Endothelial cell of umbilical vein (primary cell): Measurements from ENCODE around the gene CCDC186. TPM values are rescaled to one million over a fixed set of nuclear protein-coding genes. Genes with fewer than 3 reads are reported as not detected.

Experiments used
- BruUV-seq: library from RNA; stranded (reverse); fragments of 400-500 nt; replicated peaks from 2 replicates; lab custom pipeline; 2021; lab: Mats Ljungman, UMichigan
- CTCF ChIA-PET: fragments of 300-600, 350-600 bp; sonication (Branson Sonifier 250); formaldehyde crosslinking; loops from one replicate; lab custom pipeline; 2021; ENCODE audit warnings: antibody characterized with exemption, inconsistent platforms; lab: Charles Lee
- POLR2A ChIA-PET: fragments of 300-600, 350-600 bp; sonication (Branson Sonifier 250); formaldehyde crosslinking; loops from one replicate; lab custom pipeline; 2021; ENCODE audit warnings: antibody characterized with exemption, inconsistent platforms; lab: Charles Lee
- DNase-seq: peaks from one replicate; pipeline ENCODE4 v3.0.0-alpha.2; 2011; ENCODE audit warnings: low read depth, low spot score
- FAIRE-seq: peaks from 2 replicates; lab custom pipeline; 2011; peaks lifted over from hg19 to GRCh38; lab: Jason Lieb, UNC
- H2AFZ ChIP-seq: 2 replicates; pipeline ENCODE4 v1.6.0; 2012; ENCODE audit warnings: low read depth, low read length, control low read depth, inconsistent platforms
- H3K27ac ChIP-seq: 2 replicates; pipeline ENCODE4 v1.5.1; 2011; ENCODE audit warnings: low read depth, mild to moderate bottlenecking, control low read depth, low read length, moderate library complexity; ENCODE audit not compliant: insufficient read depth
- H3K27me3 ChIP-seq, 2 experiments: 2 replicates each; pipeline versions ENCODE4 v1.6.0 to v1.6.1; 2011; ENCODE audit warnings: low read length in 2 of 2, mixed read lengths in 1 of 2; ENCODE audit not compliant: control insufficient read depth in 2 of 2, insufficient read depth in 2 of 2
- H3K36me3 ChIP-seq, 2 experiments: 2 replicates in 1 of 2; 3 replicates in 1 of 2; pipeline ENCODE4 v1.5.1; 2011; ENCODE audit warnings: low read length in 2 of 2, mild to moderate bottlenecking in 1 of 2, moderate library complexity in 1 of 2; ENCODE audit not compliant: control insufficient read depth in 2 of 2, insufficient read depth in 2 of 2; ENCODE audit errors: extremely low read depth in 1 of 2
- H3K4me1 ChIP-seq: 3 replicates; pipeline ENCODE4 v1.5.1; 2011; ENCODE audit warnings: mild to moderate bottlenecking, low read length; ENCODE audit not compliant: control insufficient read depth, insufficient read depth; ENCODE audit errors: extremely low read depth
- H3K4me2 ChIP-seq: 2 replicates; pipeline ENCODE4 v1.6.1; 2011; ENCODE audit warnings: low read length, control low read depth, mixed read lengths; ENCODE audit not compliant: insufficient read depth
- H3K4me3 ChIP-seq, 3 experiments: fragments of 200-600 bp in 1 of 3; sonication (generic), shearing (Covaris generic) in 1 of 3; replicated peaks in 1 of 3; 2 replicates each; pipeline ENCODE4 v1.5.1; 2011 to 2016; ENCODE audit warnings: control low read depth in 3 of 3, low read length in 3 of 3, mild to moderate bottlenecking in 2 of 3, inconsistent platforms in 1 of 3, low read depth in 1 of 3, moderate library complexity in 1 of 3; ENCODE audit not compliant: insufficient read depth in 1 of 3
- H3K79me2 ChIP-seq: 2 replicates; pipeline ENCODE4 v1.6.0; 2012; ENCODE audit warnings: low read length, inconsistent platforms; ENCODE audit not compliant: control insufficient read depth, insufficient read depth
- H3K9ac ChIP-seq: replicated peaks from 2 replicates; pipeline ENCODE3; 2011; ENCODE audit warnings: low read length, control low read depth; ENCODE audit not compliant: insufficient read depth; ENCODE audit errors: extremely low read depth
- H3K9me1 ChIP-seq: replicated peaks from 3 replicates; pipeline ENCODE4 v1.6.0; 2011; ENCODE audit warnings: mild to moderate bottlenecking, low read length; ENCODE audit not compliant: control insufficient read depth, insufficient read depth; ENCODE audit errors: extremely low read depth
- H3K9me3 ChIP-seq: replicated peaks from 2 replicates; pipeline ENCODE4 v1.5.1; 2012; ENCODE audit warnings: low read length, inconsistent platforms; ENCODE audit not compliant: control insufficient read depth, insufficient read depth
- H4K20me1 ChIP-seq: replicated peaks from 2 replicates; pipeline ENCODE3; 2011; ENCODE audit warnings: mild to moderate bottlenecking, low read length; ENCODE audit not compliant: control insufficient read depth, insufficient read depth; ENCODE audit errors: extremely low read depth
- EZH2 ChIP-seq: IDR thresholded peaks from 2 replicates; pipeline ENCODE4 v1.6.1; 2012; ENCODE audit warnings: borderline replicate concordance, low read depth, mild to moderate bottlenecking, moderate library complexity, low read length, inconsistent platforms; ENCODE audit not compliant: severe bottlenecking
- FOS ChIP-seq: IDR thresholded peaks from 2 replicates; pipeline ENCODE4 v1.6.1; 2011; ENCODE audit warnings: mild to moderate bottlenecking, low read length, moderate library complexity, borderline replicate concordance; ENCODE audit not compliant: insufficient read depth
- GATA2 ChIP-seq: IDR thresholded peaks from 2 replicates; pipeline ENCODE4 v1.7.0; 2011; ENCODE audit warnings: low read depth, mild to moderate bottlenecking, moderate library complexity, mixed read lengths, low read length; ENCODE audit not compliant: insufficient read length, insufficient read depth
- JUN ChIP-seq: IDR thresholded peaks from 2 replicates; pipeline ENCODE4 v1.6.1; 2011; ENCODE audit warnings: borderline replicate concordance, low read depth; ENCODE audit not compliant: insufficient read length, insufficient read depth
- MYC ChIP-seq: IDR thresholded peaks from one replicate; pipeline ENCODE4 v1.6.1; 2011; ENCODE audit warnings: mild to moderate bottlenecking, low read depth, low read length
- POLR2A ChIP-seq: IDR thresholded peaks from 2 replicates; pipeline ENCODE4 v1.6.1; 2012; ENCODE audit warnings: low read depth, mild to moderate bottlenecking, control low read depth, low read length
- POLR2AphosphoS5 ChIP-seq: IDR thresholded peaks from 2 replicates; pipeline ENCODE4 v1.6.1; 2012; ENCODE audit warnings: low read depth, mild to moderate bottlenecking, control low read depth, low read length, moderate library complexity; ENCODE audit not compliant: insufficient read depth
- dilution Hi-C: fragments of 300-500 bp; cut with MboI; formaldehyde crosslinking; loops from one replicate; pipeline ENCODE4 v1.15.0; 2019; ENCODE audit warnings: low sequenced_read_pairs; ENCODE audit not compliant: extremely low pct_ligation_motif_present
- intact Hi-C: fragments of 100-400 bp; cut with micrococcal nuclease; formaldehyde crosslinking; loops from one replicate; pipeline ENCODE4 v1.10.0; 2022
- polyA plus RNA-seq, 4 experiments: library from polyadenylated mRNA; depleted of rRNA in 3 of 4; stranded (reverse) in 3 of 4; unstranded in 1 of 4; fragments of >200 nt; gene quantifications; 2 replicates each; pipeline versions ENCODE4 v1.2.1 to v1.2.3, GENCODE V29; 2011 to 2012; ENCODE audit warnings: missing spikeins in 1 of 4
- total RNA-seq: library from RNA; stranded (reverse); gene quantifications from 2 replicates; pipeline ENCODE4 v1.2.3, GENCODE V29; 2021
- TF ChIP-seq, protein P1 (sequence below): IDR thresholded peaks from 2 replicates; pipeline ENCODE4 v1.6.1; 2011; ENCODE audit not compliant: insufficient read depth, insufficient read length
- TF ChIP-seq, protein P2 (sequence below), 2 donors: IDR thresholded peaks; 1 replicate in 1 of 2; 2 replicates in 1 of 2; pipeline ENCODE4 v1.5.1; 2011; ENCODE audit warnings: low read length in 2 of 2, mild to moderate bottlenecking in 2 of 2, moderate library complexity in 2 of 2, control low read depth in 1 of 2, inconsistent platforms in 1 of 2, low read depth in 1 of 2; ENCODE audit not compliant: insufficient read depth in 1 of 2; ENCODE audit errors: extremely low read depth in 1 of 2

CCDC186 gene
- total and polyA plus RNA-seq, 2 donors (not counting 3 experiments of a cell fraction or from before 2014, with no cell fraction given) = 1.8 to 13.4 TPM

DNA sequence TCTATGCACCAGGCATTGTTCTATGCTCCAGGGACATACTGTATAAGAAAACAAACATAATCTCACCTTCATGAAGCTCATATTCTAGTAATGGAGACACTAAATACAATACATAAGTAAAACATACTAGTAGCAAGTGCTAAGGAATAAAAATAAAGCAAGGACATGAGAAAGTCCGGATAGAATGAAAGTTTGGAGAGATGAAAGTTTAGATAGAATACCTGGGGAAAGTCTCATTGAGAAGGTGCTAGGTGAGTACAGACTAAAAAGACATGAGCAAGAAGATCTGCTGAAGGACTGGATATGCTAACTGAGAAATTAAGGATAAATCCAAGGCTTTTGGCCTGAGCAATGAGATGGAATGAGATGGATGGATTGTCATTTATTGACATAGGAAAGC lies 34.0 kb downstream of the CCDC186 start:
- dilution Hi-C loops = no loop called here
- Histone ChIP-seq H3K4me3 (no peak overlapping the region), H3K9me1 (no peaks in the 10 kb centered on the region), H3K9ac (no peak overlapping the region), H3K27me3 (no peaks in the 10 kb centered on the region), H3K27ac (no peak overlapping the region), H3K9me3 (no peaks in the 10 kb centered on the region), H3K36me3 (peaks cover 1 to 5% of the 10 kb centered on the region in 2 experiments), H3K79me2 (no peaks in the 10 kb centered on the region), H2AFZ (no peak overlapping the region), H3K4me2 (no peak overlapping the region), H4K20me1 (no peaks in the 10 kb centered on the region), H3K4me1 (peaks cover 6% of the 10 kb centered on the region)
- BruUV-seq = no TSS peak
- no peak for FAIRE-seq
- ChIA-PET CTCF (interaction anchor here (0.9 kb wide), 1 partner anchor 8 kb away, joined by 3 read pairs; no protein-coding TSS in a partner anchor), POLR2A (no interaction called here)
- no peak for TF ChIP-seq JUN
- no peak for TF ChIP-seq MYC
- no peak for TF ChIP-seq EZH2
- no peak for TF ChIP-seq POLR2AphosphoS5
- TF ChIP-seq, protein P1, sequence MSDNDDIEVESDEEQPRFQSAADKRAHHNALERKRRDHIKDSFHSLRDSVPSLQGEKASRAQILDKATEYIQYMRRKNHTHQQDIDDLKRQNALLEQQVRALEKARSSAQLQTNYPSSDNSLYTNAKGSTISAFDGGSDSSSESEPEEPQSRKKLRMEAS = no peak
- no peak for TF ChIP-seq POLR2A
- no peak for TF ChIP-seq FOS
- TF ChIP-seq, protein P2, sequence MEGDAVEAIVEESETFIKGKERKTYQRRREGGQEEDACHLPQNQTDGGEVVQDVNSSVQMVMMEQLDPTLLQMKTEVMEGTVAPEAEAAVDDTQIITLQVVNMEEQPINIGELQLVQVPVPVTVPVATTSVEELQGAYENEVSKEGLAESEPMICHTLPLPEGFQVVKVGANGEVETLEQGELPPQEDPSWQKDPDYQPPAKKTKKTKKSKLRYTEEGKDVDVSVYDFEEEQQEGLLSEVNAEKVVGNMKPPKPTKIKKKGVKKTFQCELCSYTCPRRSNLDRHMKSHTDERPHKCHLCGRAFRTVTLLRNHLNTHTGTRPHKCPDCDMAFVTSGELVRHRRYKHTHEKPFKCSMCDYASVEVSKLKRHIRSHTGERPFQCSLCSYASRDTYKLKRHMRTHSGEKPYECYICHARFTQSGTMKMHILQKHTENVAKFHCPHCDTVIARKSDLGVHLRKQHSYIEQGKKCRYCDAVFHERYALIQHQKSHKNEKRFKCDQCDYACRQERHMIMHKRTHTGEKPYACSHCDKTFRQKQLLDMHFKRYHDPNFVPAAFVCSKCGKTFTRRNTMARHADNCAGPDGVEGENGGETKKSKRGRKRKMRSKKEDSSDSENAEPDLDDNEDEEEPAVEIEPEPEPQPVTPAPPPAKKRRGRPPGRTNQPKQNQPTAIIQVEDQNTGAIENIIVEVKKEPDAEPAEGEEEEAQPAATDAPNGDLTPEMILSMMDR (IDR thresholded peaks at IDR 0.05; ENCODE audit: extremely low read depth in 1 of 2, insufficient read depth in 1 of 2, low read depth in 1 of 2, low read length in 2 of 2) = no peak
- no peak for TF ChIP-seq GATA2
- no peak for DNase-seq
- intact Hi-C loops = loop anchor here (2.0 kb wide), 1 partner anchor 15 kb away; no protein-coding TSS in a partner anchor
